Astrocyte of the spinal cord (primary cell): Measurements from ENCODE around the gene EDEM1.
"Not testable (repeated sequence)": the region's sequence is repeated elsewhere in the genome, so short reads cannot be mapped to it uniquely, and the experiment has no call there.

Source experiments
- DNase-seq: peaks from one replicate; pipeline ENCODE4 v3.0.0; 2011; ENCODE audit warnings: low read depth, low spot score
- H3K4me3 ChIP-seq: 2 replicates; pipeline ENCODE4 v1.5.1; 2011; ENCODE audit warnings: low read depth, mild to moderate bottlenecking, low read length, moderate library complexity
- CTCF ChIP-seq: IDR thresholded peaks from 2 replicates; pipeline ENCODE4 v1.5.1; 2012; ENCODE audit warnings: low read depth, mild to moderate bottlenecking, low read length, inconsistent platforms
- in situ Hi-C: cut with HindIII; loops from 2 replicates; pipeline ENCODE4 v1.10.0; 2017; ENCODE audit warnings: low sequenced_read_pairs

Gene EDEM1

GRCh38 chr3:5239602-5240001, 52.1 kb downstream of the EDEM1 start:
- in situ Hi-C loops, result no loop called here
- peak; percentile 37 for DNase-seq
- no peak for TF ChIP-seq CTCF
- no peak overlapping the region for H3K4me3 ChIP-seq

GRCh38 chr3:5240740-5241139, 53.2 kb downstream of the EDEM1 start:
- in situ Hi-C loops, result no loop called here
- no peak for TF ChIP-seq CTCF

GRCh38 chr3:5242785-5243184, 55.3 kb downstream of the EDEM1 start:
- DNase-seq, H3K4me3 ChIP-seq, in situ Hi-C loops: not testable (repeated sequence)

More at GRCh38 chr3:5240740-5241139, 53.2 kb downstream of the EDEM1 start:
- no peak overlapping the region for H3K4me3 ChIP-seq
- no peak for DNase-seq

GRCh38 chr3:5245927-5246326, 58.4 kb downstream of the EDEM1 start:
- no peak for TF ChIP-seq CTCF
- in situ Hi-C loops, result no loop called here
- DNase-seq, result no peak

GRCh38 chr3:5248822-5249221, 61.3 kb downstream of the EDEM1 start:
- H3K4me3 ChIP-seq, result no peak overlapping the region
- no peak for DNase-seq
- TF ChIP-seq CTCF, result no peak
- in situ Hi-C loops, result no loop called here

More at GRCh38 chr3:5245927-5246326, 58.4 kb downstream of the EDEM1 start:
- no peak overlapping the region for H3K4me3 ChIP-seq

GRCh38 chr3:5250467-5251195, 63.1 kb downstream of the EDEM1 start:
- peak overlapping the region; percentile 21 for H3K4me3 ChIP-seq
- no peak for DNase-seq
- in situ Hi-C loops, result no loop called here
- no peak for TF ChIP-seq CTCF

- DNase-seq, result no peak
- in situ Hi-C loops, result no loop called here
- H3K4me3 ChIP-seq, result peak overlapping the region; percentile 21
- no peak for TF ChIP-seq CTCF
Measured at GRCh38 chr3:5251196-5251583, 63.7 kb downstream of the EDEM1 start.
